Panc1 (cell line): ENCODE results near the gene NATD1. TPM values are rescaled to one million over a fixed set of nuclear protein-coding genes. Genes with fewer than 3 reads are reported as not detected.

Experiments used
- ATAC-seq: fragments of 200-7000 bp; cut with Tn5 transposase; 2 replicates; pipeline ENCODE4 v1.9.1; 2020; ENCODE audit warnings: mild to moderate bottlenecking, moderate library complexity
- BruUV-seq: library from RNA; stranded (reverse); fragments of 400-500 nt; replicated peaks from 2 replicates; lab custom pipeline; 2021; lab: Mats Ljungman, UMichigan
- CTCF ChIA-PET: fragments of 300-600 bp; sonication (Branson Sonifier 250); formaldehyde crosslinking; loops from one replicate; lab custom pipeline; 2022; ENCODE audit warnings: antibody characterized with exemption; lab: Charles Lee
- POLR2A ChIA-PET: fragments of 300-600 bp; sonication (Branson Sonifier 250); formaldehyde crosslinking; loops from one replicate; lab custom pipeline; 2022; ENCODE audit warnings: antibody characterized with exemption; lab: Charles Lee
- DNase-seq: peaks from one replicate; pipeline ENCODE4 v3.0.0-alpha.2; 2010; ENCODE audit warnings: low read depth, low spot score
- H3K27ac ChIP-seq: 2 replicates; pipeline ENCODE4 v1.5.1; 2011; ENCODE audit warnings: mild to moderate bottlenecking, low read length, inconsistent platforms
- H3K27me3 ChIP-seq: fragments of 200-500 bp; sonication (Bioruptor generic); 2 replicates; pipeline ENCODE4 v1.6.0; 2014; ENCODE audit warnings: low read length, inconsistent platforms; ENCODE audit not compliant: control insufficient read depth, insufficient read depth
- H3K36me3 ChIP-seq: fragments of 200-500 bp; sonication (Bioruptor generic); 2 replicates; pipeline ENCODE4 v1.5.1; 2014; ENCODE audit warnings: inconsistent platforms, mild to moderate bottlenecking, low read length, moderate library complexity; ENCODE audit not compliant: control insufficient read depth, insufficient read depth
- H3K4me1 ChIP-seq: 2 replicates; pipeline ENCODE4 v1.5.1; 2011; ENCODE audit warnings: inconsistent platforms, mild to moderate bottlenecking, low read length, moderate library complexity; ENCODE audit not compliant: control insufficient read depth, insufficient read depth
- H3K4me3 ChIP-seq, 2 experiments: 2 replicates each; pipeline ENCODE4 v1.5.1; 2011 to 2012; ENCODE audit warnings: low read depth in 2 of 2, low read length in 2 of 2, mild to moderate bottlenecking in 2 of 2, inconsistent platforms in 1 of 2, moderate library complexity in 1 of 2
- H3K9me3 ChIP-seq: fragments of 200-500 bp; sonication (Bioruptor generic); 2 replicates; pipeline ENCODE4 v1.5.1; 2014; ENCODE audit warnings: low read depth, mild to moderate bottlenecking, inconsistent platforms, low read length, moderate library complexity; ENCODE audit not compliant: control insufficient read depth, insufficient read depth
- POLR2AphosphoS5 ChIP-seq: IDR thresholded peaks from 2 replicates; pipeline ENCODE4 v1.6.1; 2012; ENCODE audit warnings: mild to moderate bottlenecking, low read depth, low read length, moderate library complexity
- REST ChIP-seq, 2 experiments: IDR thresholded peaks; 2 replicates each; pipeline ENCODE4 v1.6.1; 2011 to 2012; ENCODE audit warnings: low read depth in 2 of 2, control low read depth in 1 of 2, low read length in 1 of 2, mild to moderate bottlenecking in 1 of 2, moderate library complexity in 1 of 2; ENCODE audit not compliant: insufficient read depth in 1 of 2
- SIN3A ChIP-seq: IDR thresholded peaks from 2 replicates; pipeline ENCODE4 v1.6.1; 2012; ENCODE audit warnings: low read depth, mild to moderate bottlenecking, low read length, moderate library complexity, borderline replicate concordance; ENCODE audit not compliant: insufficient read depth
- TCF7L2 ChIP-seq: IDR thresholded peaks from 2 replicates; pipeline ENCODE4 v1.6.1; 2011; ENCODE audit warnings: mild to moderate bottlenecking, low read depth, low read length, inconsistent platforms
- in situ Hi-C: cut with HindIII; loops from 2 replicates; pipeline ENCODE4 v1.10.0; 2016; ENCODE audit warnings: low sequenced_read_pairs, low pct_unique_long_range_greater_than_20kb
- intact Hi-C: fragments of 100-400 bp; cut with micrococcal nuclease; formaldehyde crosslinking; loops from one replicate; pipeline ENCODE4 v1.10.0; 2022; ENCODE audit not compliant: unreplicated experiment
- total RNA-seq: library from RNA; stranded (reverse); gene quantifications from one replicate; pipeline ENCODE4 v1.2.1, GENCODE V29; 2021; ENCODE audit not compliant: unreplicated experiment
- TF ChIP-seq, protein P1 (sequence below): fragments of 450-650 bp; IDR thresholded peaks from 2 replicates; pipeline ENCODE4 v1.5.1; 2017; ENCODE audit warnings: mild to moderate bottlenecking

The NATD1 gene
- total RNA-seq, 1 experiment from 2014 or later, result 2.8 TPM

- no peak overlapping the region for H3K4me3 ChIP-seq
- no peaks in the 10 kb centered on the region for H3K9me3 ChIP-seq
- H3K4me1 ChIP-seq, result peaks cover 9% of the 10 kb centered on the region
- BruUV-seq, result no TSS peak
- in situ Hi-C loops (no loop called here), intact Hi-C loops (no loop called here)
- ATAC-seq (no peak), DNase-seq (no peak)
- no peak for TF ChIP-seq REST (IDR thresholded peaks at IDR 0.05; ENCODE audit: insufficient read depth in 1 of 2, low read depth in 2 of 2, low read length in 1 of 2)
- TF ChIP-seq TCF7L2, result no peak
- TF ChIP-seq, protein P1, sequence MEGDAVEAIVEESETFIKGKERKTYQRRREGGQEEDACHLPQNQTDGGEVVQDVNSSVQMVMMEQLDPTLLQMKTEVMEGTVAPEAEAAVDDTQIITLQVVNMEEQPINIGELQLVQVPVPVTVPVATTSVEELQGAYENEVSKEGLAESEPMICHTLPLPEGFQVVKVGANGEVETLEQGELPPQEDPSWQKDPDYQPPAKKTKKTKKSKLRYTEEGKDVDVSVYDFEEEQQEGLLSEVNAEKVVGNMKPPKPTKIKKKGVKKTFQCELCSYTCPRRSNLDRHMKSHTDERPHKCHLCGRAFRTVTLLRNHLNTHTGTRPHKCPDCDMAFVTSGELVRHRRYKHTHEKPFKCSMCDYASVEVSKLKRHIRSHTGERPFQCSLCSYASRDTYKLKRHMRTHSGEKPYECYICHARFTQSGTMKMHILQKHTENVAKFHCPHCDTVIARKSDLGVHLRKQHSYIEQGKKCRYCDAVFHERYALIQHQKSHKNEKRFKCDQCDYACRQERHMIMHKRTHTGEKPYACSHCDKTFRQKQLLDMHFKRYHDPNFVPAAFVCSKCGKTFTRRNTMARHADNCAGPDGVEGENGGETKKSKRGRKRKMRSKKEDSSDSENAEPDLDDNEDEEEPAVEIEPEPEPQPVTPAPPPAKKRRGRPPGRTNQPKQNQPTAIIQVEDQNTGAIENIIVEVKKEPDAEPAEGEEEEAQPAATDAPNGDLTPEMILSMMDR, result no peak
- no peak for TF ChIP-seq SIN3A
- TF ChIP-seq POLR2AphosphoS5, result no peak
- ChIA-PET CTCF (no interaction called here), POLR2A (no interaction called here)
- H3K36me3 ChIP-seq, result no peaks in the 10 kb centered on the region; the same call in 1 of the 2 replicates
- H3K27me3 ChIP-seq, result no peaks in the 10 kb centered on the region
- H3K27ac ChIP-seq, result no peak overlapping the region
These were observed 44.9 kb downstream of the NATD1 start for GRCh38 chr17:21208352-21208751.

GRCh38 chr17:21204935-21205334 is 48.3 kb downstream of the NATD1 start:
- Histone ChIP-seq H3K27ac (no peak overlapping the region), H3K4me3 (no peak overlapping the region), H3K36me3 (no peaks in the 10 kb centered on the region), H3K9me3 (no peaks in the 10 kb centered on the region), H3K4me1 (no peaks in the 10 kb centered on the region), H3K27me3 (no peaks in the 10 kb centered on the region)
- no TSS peak for BruUV-seq
- no peak for TF ChIP-seq REST (IDR thresholded peaks at IDR 0.05; ENCODE audit: insufficient read depth in 1 of 2, low read depth in 2 of 2, low read length in 1 of 2)
- no peak for TF ChIP-seq POLR2AphosphoS5
- TF ChIP-seq, protein P1, result no peak
- TF ChIP-seq SIN3A, result no peak
- TF ChIP-seq TCF7L2, result no peak
- ATAC-seq (no peak), DNase-seq (no peak)
- intact Hi-C loops (no loop called here), in situ Hi-C loops (no loop called here)
- CTCF ChIA-PET, result no interaction called here
- POLR2A ChIA-PET, result no interaction called here
